BE2C (cell line): ENCODE data around the gene HEXD.

ENCODE experiments used
- DNase-seq: peaks from one replicate; pipeline ENCODE4 v3.0.0-alpha.2; 2020
- H3K27me3 ChIP-seq: fragments of 250-450 bp; sonication (Bioruptor Pico); 2 replicates; pipeline ENCODE4 v1.5.1; 2020; ENCODE audit warnings: mild to moderate bottlenecking
- H3K36me3 ChIP-seq: fragments of 250-450 bp; sonication (Bioruptor Pico); 2 replicates; pipeline ENCODE4 v1.5.1; 2020; ENCODE audit warnings: mild to moderate bottlenecking
- H3K4me1 ChIP-seq: fragments of 250-450 bp; sonication (Bioruptor Pico); 2 replicates; pipeline ENCODE4 v1.5.1; 2020
- H3K4me3 ChIP-seq: 2 replicates; pipeline ENCODE4 v1.5.1; 2011; ENCODE audit warnings: low read depth, low read length
- H3K9me3 ChIP-seq: fragments of 250-450 bp; sonication (Bioruptor Pico); 2 replicates; pipeline ENCODE4 v1.5.1; 2020
- TF ChIP-seq, protein P1 (sequence below): IDR thresholded peaks from 2 replicates; pipeline ENCODE4 v1.5.1; 2012; ENCODE audit warnings: mild to moderate bottlenecking, low read depth, low read length

The HEXD gene

GRCh38 chr17:82396601-82397435, 21.3 kb upstream of the HEXD start:
- DNase-seq, result no peak
- peaks cover 6% of the 10 kb centered on the region for H3K36me3 ChIP-seq
- no peak overlapping the region for H3K4me3 ChIP-seq
- H3K9me3 ChIP-seq, result no peaks in the 10 kb centered on the region
- no peaks in the 10 kb centered on the region for H3K27me3 ChIP-seq
- TF ChIP-seq, protein P1, sequence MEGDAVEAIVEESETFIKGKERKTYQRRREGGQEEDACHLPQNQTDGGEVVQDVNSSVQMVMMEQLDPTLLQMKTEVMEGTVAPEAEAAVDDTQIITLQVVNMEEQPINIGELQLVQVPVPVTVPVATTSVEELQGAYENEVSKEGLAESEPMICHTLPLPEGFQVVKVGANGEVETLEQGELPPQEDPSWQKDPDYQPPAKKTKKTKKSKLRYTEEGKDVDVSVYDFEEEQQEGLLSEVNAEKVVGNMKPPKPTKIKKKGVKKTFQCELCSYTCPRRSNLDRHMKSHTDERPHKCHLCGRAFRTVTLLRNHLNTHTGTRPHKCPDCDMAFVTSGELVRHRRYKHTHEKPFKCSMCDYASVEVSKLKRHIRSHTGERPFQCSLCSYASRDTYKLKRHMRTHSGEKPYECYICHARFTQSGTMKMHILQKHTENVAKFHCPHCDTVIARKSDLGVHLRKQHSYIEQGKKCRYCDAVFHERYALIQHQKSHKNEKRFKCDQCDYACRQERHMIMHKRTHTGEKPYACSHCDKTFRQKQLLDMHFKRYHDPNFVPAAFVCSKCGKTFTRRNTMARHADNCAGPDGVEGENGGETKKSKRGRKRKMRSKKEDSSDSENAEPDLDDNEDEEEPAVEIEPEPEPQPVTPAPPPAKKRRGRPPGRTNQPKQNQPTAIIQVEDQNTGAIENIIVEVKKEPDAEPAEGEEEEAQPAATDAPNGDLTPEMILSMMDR, result no peak
- H3K4me1 ChIP-seq, result peaks cover 14% of the 10 kb centered on the region

GRCh38 chr17:82397449-82398335, 20.5 kb upstream of the HEXD start:
- no peak for DNase-seq
- Histone ChIP-seq H3K27me3 (no peaks in the 10 kb centered on the region), H3K9me3 (no peaks in the 10 kb centered on the region), H3K36me3 (no peaks in the 10 kb centered on the region), H3K4me1 (peaks cover 14% of the 10 kb centered on the region), H3K4me3 (no peak overlapping the region)
- TF ChIP-seq, protein P1, result no peak

DNA sequence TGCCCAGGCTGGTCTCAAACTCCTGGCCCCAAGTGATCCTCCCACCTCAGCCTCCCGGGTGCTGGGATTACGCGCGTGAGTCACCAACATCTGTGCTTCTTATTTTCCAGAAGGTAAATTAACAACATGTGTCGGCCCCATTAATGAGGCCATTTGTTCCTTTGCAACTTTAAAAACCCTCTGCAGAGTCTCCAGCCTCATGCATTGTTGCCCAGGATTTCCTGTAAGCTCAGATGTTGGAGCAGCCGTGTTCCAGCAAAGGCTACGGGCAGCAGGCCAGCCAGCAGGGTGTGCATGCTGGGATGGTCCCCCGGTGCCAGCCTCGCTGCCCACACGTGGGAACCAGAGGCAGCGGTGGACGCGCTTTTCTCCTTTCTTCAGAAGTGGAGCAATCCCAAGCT, 19.1 kb upstream of the HEXD start:
- peak; percentile 63 for DNase-seq
- H3K27me3 ChIP-seq, result no peaks in the 10 kb centered on the region
- H3K4me3 ChIP-seq, result no peak overlapping the region
- no peaks in the 10 kb centered on the region for H3K36me3 ChIP-seq
- H3K9me3 ChIP-seq, result no peaks in the 10 kb centered on the region
- TF ChIP-seq, protein P1, result no peak
- H3K4me1 ChIP-seq, result peaks cover 14% of the 10 kb centered on the region

DNA sequence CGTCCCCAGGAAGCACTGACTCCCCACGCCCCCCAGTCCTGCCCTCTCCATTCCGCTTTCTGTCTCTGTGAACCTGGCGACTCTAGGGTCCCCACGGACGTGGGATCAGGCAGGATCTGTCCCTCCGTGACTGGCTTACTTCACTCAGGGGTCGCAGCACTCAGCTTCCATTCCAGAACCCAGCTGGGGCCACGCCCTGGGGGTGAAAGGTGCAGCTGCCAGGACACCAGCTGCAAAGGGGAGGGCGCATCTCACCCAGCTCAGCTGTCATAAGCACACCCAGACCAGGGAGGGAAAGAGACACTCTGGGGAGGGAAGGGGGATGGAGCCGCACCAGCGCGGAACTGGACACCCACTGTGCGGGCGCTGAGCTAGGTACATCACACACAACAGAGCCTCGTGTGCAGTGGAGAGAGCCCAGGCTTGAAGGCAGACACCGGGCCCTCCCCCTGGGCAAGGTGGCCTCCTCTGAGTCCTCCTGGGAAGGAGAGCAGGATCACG, 18.5 kb upstream of the HEXD start:
- no peaks in the 10 kb centered on the region for H3K27me3 ChIP-seq
- peaks cover 14% of the 10 kb centered on the region for H3K4me1 ChIP-seq
- H3K36me3 ChIP-seq, result no peaks in the 10 kb centered on the region
- DNase-seq, result peak; percentile 63
- no peaks in the 10 kb centered on the region for H3K9me3 ChIP-seq
- TF ChIP-seq, protein P1, result no peak
- H3K4me3 ChIP-seq, result peak overlapping the region; percentile 15; the same call in 1 of the 2 replicates

DNA sequence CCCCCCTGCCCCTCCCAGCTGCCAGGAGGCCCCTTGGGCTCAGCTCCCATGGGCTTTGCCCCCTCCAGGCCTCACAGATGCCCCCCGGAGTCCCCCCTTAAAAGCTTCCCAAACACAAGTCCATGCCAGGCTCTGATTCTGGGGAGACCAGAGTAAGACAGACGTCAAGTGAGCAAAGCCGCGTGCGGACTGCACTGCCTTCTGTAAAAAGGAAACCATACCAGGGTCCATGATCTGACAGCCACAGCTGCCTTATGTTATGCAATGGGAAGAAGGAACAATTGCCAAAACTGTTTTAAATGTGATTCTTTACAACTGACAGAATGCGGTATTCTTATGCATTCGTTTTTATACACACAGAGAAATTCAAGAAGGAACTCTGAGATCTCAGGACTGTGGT, 17.9 kb upstream of the HEXD start:
- H3K9me3 ChIP-seq, result no peaks in the 10 kb centered on the region
- H3K4me3 ChIP-seq, result no peak overlapping the region
- no peak for DNase-seq
- no peaks in the 10 kb centered on the region for H3K36me3 ChIP-seq
- TF ChIP-seq, protein P1, result no peak
- H3K4me1 ChIP-seq, result peaks cover 14% of the 10 kb centered on the region
- H3K27me3 ChIP-seq, result no peaks in the 10 kb centered on the region
